LHCN-M2 (cell line): ENCODE results near the gene IL15. TPM values are rescaled to one million over a fixed set of nuclear protein-coding genes. Genes with fewer than 3 reads are reported as not detected.
"Not testable (repeated sequence)": the region's sequence is repeated elsewhere in the genome, so short reads cannot be mapped to it uniquely, and the experiment has no call there.

Experiments used
- DNase-seq: peaks from one replicate; pipeline ENCODE4 v3.0.0-alpha.2; 2012; ENCODE audit warnings: low read depth
- total RNA-seq: library from RNA; depleted of rRNA; stranded (reverse); fragments of >200 nt; gene quantifications from 2 replicates; pipeline ENCODE4 v1.2.3, GENCODE V29; 2014

IL15 gene
- total RNA-seq, 1 experiment from 2014 or later, result 8.0 TPM

- DNase-seq, result peak; percentile 88
These were observed 66.2 kb downstream of the IL15 start for GRCh38 chr4:141702472-141703182.

GRCh38 chr4:141703497-141703896 is 67.1 kb downstream of the IL15 start:
- DNase-seq, result no peak

- no peak for DNase-seq
These were observed 68.8 kb downstream of the IL15 start for GRCh38 chr4:141705048-141705746.

- peak; percentile 22 for DNase-seq
These were observed 69.5 kb downstream of the IL15 start for GRCh38 chr4:141705747-141706377.

GRCh38 chr4:141706445-141706844 is 70.1 kb downstream of the IL15 start:
- peak; percentile 27 for DNase-seq

GRCh38 chr4:141711211-141711610 is 74.8 kb downstream of the IL15 start:
- peak; percentile 24 for DNase-seq

- DNase-seq, result peak; percentile 68
These were observed 76.8 kb downstream of the IL15 start for GRCh38 chr4:141713185-141713584.

GRCh38 chr4:141713771-141714445 is 77.5 kb downstream of the IL15 start:
- peak; percentile 61 for DNase-seq

GRCh38 chr4:141719585-141719984 is 83.2 kb downstream of the IL15 start:
- no peak for DNase-seq

- DNase-seq, result no peak
These were observed 84.8 kb downstream of the IL15 start for GRCh38 chr4:141721174-141721573.

GRCh38 chr4:141724646-141725045 is 88.3 kb downstream of the IL15 start:
- DNase-seq, result no peak

- DNase-seq, result no peak
These were observed 91.0 kb downstream of the IL15 start for GRCh38 chr4:141727420-141727819.

- peak; percentile 8 for DNase-seq
These were observed 94.4 kb downstream of the IL15 start for GRCh38 chr4:141730805-141731204.

- DNase-seq, result peak; percentile 5
These were observed 95.1 kb downstream of the IL15 start for GRCh38 chr4:141731481-141731880.

- no peak for DNase-seq
These were observed 103.3 kb downstream of the IL15 start for GRCh38 chr4:141739636-141740035.

- DNase-seq, result no peak
These were observed 109.6 kb downstream of the IL15 start for GRCh38 chr4:141746026-141746425.

GRCh38 chr4:141751806-141752205 is 115.4 kb downstream of the IL15 start:
- not testable (repeated sequence) for DNase-seq

GRCh38 chr4:141757287-141757686 is 120.9 kb downstream of the IL15 start:
- no peak for DNase-seq

- no peak for DNase-seq
These were observed 123.5 kb downstream of the IL15 start for GRCh38 chr4:141759796-141760425.

GRCh38 chr4:141761926-141762325 is 125.5 kb downstream of the IL15 start:
- DNase-seq, result no peak

- no peak for DNase-seq
These were observed 127.0 kb downstream of the IL15 start for GRCh38 chr4:141763374-141763773.

GRCh38 chr4:141768954-141769353 is 132.6 kb downstream of the IL15 start:
- DNase-seq, result peak; percentile 53
